ENCODE data around the gene SIRPD. TPM values are rescaled to one million over a fixed set of nuclear protein-coding genes. Genes with fewer than 3 reads are reported as not detected.
A peak's percentile ranks its signal among the peaks of the same experiment; 100 is the strongest.

The SIRPD gene
- total and polyA plus RNA-seq, 2 of the 13 experiments (the other 11 are each of a cell fraction or from before 2014, with no cell fraction given), result not detected

DNA sequence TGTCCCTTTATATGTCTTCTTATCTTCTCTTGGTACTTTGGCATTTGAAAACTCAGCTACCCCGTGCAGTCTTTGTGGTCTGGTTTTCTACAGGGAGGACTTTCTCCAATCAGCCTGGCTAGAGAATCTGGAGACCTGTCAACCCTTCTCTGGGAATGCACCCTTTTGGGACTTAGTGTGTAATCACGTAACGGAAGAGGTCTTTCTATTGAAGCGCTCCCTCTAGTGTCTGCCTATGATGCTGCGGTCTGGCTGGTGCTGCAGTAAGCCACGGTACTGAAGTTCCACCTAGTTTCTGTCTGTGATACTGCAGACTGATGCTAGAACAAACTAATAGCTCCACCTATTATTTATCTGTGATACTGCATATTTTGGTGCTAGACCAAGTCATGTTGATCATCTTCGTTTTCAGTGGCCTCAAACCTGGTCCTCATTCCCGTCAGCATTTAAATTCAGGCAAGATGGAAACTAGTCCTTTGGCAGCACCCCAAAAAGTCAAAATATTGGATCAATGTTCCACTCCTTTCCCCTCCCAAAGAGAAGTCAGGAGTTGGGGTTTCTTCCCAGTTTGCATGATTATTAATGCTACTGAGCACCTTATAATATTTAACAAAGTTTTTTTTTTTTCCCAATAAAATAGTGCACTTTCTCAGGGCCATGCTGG, 53.8 kb downstream of the SIRPD start (continued):
- TF ChIP-seq, protein P1, sequence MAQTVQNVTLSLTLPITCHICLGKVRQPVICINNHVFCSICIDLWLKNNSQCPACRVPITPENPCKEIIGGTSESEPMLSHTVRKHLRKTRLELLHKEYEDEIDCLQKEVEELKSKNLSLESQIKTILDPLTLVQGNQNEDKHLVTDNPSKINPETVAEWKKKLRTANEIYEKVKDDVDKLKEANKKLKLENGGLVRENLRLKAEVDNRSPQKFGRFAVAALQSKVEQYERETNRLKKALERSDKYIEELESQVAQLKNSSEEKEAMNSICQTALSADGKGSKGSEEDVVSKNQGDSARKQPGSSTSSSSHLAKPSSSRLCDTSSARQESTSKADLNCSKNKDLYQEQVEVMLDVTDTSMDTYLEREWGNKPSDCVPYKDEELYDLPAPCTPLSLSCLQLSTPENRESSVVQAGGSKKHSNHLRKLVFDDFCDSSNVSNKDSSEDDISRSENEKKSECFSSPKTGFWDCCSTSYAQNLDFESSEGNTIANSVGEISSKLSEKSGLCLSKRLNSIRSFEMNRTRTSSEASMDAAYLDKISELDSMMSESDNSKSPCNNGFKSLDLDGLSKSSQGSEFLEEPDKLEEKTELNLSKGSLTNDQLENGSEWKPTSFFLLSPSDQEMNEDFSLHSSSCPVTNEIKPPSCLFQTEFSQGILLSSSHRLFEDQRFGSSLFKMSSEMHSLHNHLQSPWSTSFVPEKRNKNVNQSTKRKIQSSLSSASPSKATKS (CRISPR knock-in tag; IDR thresholded peaks at IDR 0.05), result no peak
- TF ChIP-seq, protein P2, sequence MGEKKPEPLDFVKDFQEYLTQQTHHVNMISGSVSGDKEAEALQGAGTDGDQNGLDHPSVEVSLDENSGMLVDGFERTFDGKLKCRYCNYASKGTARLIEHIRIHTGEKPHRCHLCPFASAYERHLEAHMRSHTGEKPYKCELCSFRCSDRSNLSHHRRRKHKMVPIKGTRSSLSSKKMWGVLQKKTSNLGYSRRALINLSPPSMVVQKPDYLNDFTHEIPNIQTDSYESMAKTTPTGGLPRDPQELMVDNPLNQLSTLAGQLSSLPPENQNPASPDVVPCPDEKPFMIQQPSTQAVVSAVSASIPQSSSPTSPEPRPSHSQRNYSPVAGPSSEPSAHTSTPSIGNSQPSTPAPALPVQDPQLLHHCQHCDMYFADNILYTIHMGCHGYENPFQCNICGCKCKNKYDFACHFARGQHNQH (CRISPR knock-in tag; IDR thresholded peaks at IDR 0.05), result peak; percentile 73
- TF ChIP-seq KAT2B (IDR thresholded peaks at IDR 0.05; ENCODE audit: borderline replicate concordance, low read depth, low read length), result 0 out of 2 replicates have a peak, but pooled peaks have one; percentile 3
- no peak for TF ChIP-seq TAF1 (CRISPR knock-in tag; IDR thresholded peaks at IDR 0.05)
- TF ChIP-seq POLR2AphosphoS5 (IDR thresholded peaks at IDR 0.05; ENCODE audit: low read depth, low read length), result no peak
- no peak for TF ChIP-seq ZNF274 (CRISPR knock-in tag; IDR thresholded peaks at IDR 0.05)
- no peak for TF ChIP-seq ZBTB8A (CRISPR knock-in tag; IDR thresholded peaks at IDR 0.05; ENCODE audit: borderline replicate concordance, low read depth)
- no peak for TF ChIP-seq KLF9 (CRISPR knock-in tag; IDR thresholded peaks at IDR 0.05; ENCODE audit: low read depth)
- TF ChIP-seq, protein P3, sequence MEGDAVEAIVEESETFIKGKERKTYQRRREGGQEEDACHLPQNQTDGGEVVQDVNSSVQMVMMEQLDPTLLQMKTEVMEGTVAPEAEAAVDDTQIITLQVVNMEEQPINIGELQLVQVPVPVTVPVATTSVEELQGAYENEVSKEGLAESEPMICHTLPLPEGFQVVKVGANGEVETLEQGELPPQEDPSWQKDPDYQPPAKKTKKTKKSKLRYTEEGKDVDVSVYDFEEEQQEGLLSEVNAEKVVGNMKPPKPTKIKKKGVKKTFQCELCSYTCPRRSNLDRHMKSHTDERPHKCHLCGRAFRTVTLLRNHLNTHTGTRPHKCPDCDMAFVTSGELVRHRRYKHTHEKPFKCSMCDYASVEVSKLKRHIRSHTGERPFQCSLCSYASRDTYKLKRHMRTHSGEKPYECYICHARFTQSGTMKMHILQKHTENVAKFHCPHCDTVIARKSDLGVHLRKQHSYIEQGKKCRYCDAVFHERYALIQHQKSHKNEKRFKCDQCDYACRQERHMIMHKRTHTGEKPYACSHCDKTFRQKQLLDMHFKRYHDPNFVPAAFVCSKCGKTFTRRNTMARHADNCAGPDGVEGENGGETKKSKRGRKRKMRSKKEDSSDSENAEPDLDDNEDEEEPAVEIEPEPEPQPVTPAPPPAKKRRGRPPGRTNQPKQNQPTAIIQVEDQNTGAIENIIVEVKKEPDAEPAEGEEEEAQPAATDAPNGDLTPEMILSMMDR (CRISPR knock-in tag; IDR thresholded peaks at IDR 0.05), result peak; percentile 97
- peak; percentile 83 for TF ChIP-seq CBX1 (IDR thresholded peaks at IDR 0.05; ENCODE audit: low read depth)
- peak; percentile 86; the same call in 1 of the 2 replicates for TF ChIP-seq CBX5 (CRISPR knock-in tag; IDR thresholded peaks at IDR 0.05; ENCODE audit: borderline replicate concordance)
- TF ChIP-seq ZNF326 (CRISPR knock-in tag; IDR thresholded peaks at IDR 0.05; ENCODE audit: borderline replicate concordance), result no peak
- TF ChIP-seq ZNF792 (CRISPR knock-in tag; IDR thresholded peaks at IDR 0.05), result peak; percentile 87; the same call in 1 of the 2 replicates
- TF ChIP-seq KDM3A (CRISPR knock-in tag; IDR thresholded peaks at IDR 0.05; ENCODE audit: low read depth), result 0 out of 2 replicates have a peak, but pooled peaks have one; percentile 56
- TF ChIP-seq MLLT10 (CRISPR knock-in tag; IDR thresholded peaks at IDR 0.05), result no peak
- TF ChIP-seq, protein P4, sequence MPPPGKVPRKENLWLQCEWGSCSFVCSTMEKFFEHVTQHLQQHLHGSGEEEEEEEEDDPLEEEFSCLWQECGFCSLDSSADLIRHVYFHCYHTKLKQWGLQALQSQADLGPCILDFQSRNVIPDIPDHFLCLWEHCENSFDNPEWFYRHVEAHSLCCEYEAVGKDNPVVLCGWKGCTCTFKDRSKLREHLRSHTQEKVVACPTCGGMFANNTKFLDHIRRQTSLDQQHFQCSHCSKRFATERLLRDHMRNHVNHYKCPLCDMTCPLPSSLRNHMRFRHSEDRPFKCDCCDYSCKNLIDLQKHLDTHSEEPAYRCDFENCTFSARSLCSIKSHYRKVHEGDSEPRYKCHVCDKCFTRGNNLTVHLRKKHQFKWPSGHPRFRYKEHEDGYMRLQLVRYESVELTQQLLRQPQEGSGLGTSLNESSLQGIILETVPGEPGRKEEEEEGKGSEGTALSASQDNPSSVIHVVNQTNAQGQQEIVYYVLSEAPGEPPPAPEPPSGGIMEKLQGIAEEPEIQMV (CRISPR knock-in tag; IDR thresholded peaks at IDR 0.05; ENCODE audit: low read depth), result no peak
- TF ChIP-seq, protein P5, sequence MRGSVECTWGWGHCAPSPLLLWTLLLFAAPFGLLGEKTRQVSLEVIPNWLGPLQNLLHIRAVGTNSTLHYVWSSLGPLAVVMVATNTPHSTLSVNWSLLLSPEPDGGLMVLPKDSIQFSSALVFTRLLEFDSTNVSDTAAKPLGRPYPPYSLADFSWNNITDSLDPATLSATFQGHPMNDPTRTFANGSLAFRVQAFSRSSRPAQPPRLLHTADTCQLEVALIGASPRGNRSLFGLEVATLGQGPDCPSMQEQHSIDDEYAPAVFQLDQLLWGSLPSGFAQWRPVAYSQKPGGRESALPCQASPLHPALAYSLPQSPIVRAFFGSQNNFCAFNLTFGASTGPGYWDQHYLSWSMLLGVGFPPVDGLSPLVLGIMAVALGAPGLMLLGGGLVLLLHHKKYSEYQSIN (CRISPR knock-in tag; IDR thresholded peaks at IDR 0.05; ENCODE audit: borderline replicate concordance), result no peak
- TF ChIP-seq, protein P6, sequence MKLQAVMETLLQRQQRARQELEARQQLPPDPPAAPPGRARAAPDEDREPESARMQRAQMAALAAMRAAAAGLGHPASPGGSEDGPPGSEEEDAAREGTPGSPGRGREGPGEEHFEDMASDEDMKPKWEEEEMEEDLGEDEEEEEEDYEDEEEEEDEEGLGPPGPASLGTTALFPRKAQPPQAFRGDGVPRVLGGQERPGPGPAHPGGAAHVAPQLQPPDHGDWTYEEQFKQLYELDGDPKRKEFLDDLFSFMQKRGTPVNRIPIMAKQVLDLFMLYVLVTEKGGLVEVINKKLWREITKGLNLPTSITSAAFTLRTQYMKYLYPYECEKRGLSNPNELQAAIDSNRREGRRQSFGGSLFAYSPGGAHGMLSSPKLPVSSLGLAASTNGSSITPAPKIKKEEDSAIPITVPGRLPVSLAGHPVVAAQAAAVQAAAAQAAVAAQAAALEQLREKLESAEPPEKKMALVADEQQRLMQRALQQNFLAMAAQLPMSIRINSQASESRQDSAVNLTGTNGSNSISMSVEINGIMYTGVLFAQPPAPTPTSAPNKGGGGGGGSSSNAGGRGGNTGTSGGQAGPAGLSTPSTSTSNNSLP (IDR thresholded peaks at IDR 0.05; ENCODE audit: low read depth, low read length), result peak; percentile 98
- TF ChIP-seq, protein P7, sequence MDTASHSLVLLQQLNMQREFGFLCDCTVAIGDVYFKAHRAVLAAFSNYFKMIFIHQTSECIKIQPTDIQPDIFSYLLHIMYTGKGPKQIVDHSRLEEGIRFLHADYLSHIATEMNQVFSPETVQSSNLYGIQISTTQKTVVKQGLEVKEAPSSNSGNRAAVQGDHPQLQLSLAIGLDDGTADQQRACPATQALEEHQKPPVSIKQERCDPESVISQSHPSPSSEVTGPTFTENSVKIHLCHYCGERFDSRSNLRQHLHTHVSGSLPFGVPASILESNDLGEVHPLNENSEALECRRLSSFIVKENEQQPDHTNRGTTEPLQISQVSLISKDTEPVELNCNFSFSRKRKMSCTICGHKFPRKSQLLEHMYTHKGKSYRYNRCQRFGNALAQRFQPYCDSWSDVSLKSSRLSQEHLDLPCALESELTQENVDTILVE (CRISPR knock-in tag; IDR thresholded peaks at IDR 0.05), result peak; percentile 80; the same call in 1 of the 2 replicates
